Measurements from ENCODE around the gene GATA2. TPM values are rescaled to one million over a fixed set of nuclear protein-coding genes. Genes with fewer than 3 reads are reported as not detected.

GATA2 gene
- total RNA-seq, 1 experiment from 2014 or later = 18.6 TPM

- DNase-seq (ENCODE audit: low read depth, low spot score) = no peak
- Histone ChIP-seq H3K36me3 (ENCODE audit: control insufficient read depth in 1 of 2, insufficient read depth in 2 of 2, low read length in 2 of 2) (no peaks in the 10 kb centered on the region), H3K9me2 (ENCODE audit: insufficient read depth) (no peaks in the 10 kb centered on the region), H3K79me2 (ENCODE audit: insufficient read depth, low read length) (no peaks in the 10 kb centered on the region), H4K20me1 (ENCODE audit: insufficient read depth) (no peaks in the 10 kb centered on the region), H3K27ac (ENCODE audit: low read depth, low read length) (no peak overlapping the region), H3K9ac (ENCODE audit: low read length) (no peak overlapping the region), H3K4me3 (replicated peaks in 1 of 2; ENCODE audit: low read depth in 1 of 2, low read length in 2 of 2) (no peak overlapping the region), H3K4me2 (ENCODE audit: low read length) (no peak overlapping the region), H2AFZ (ENCODE audit: low read depth, low read length, poor library complexity, severe bottlenecking) (no peak overlapping the region), H3K4me1 (ENCODE audit: control insufficient read depth in 1 of 2, insufficient read depth in 2 of 2, low read length in 2 of 2) (no peaks in the 10 kb centered on the region), H3K27me3 (ENCODE audit: insufficient read depth, low read length) (peaks cover 15% of the 10 kb centered on the region; the same call in 1 of the 2 replicates), H3K9me3 (ENCODE audit: control insufficient read depth in 1 of 2, insufficient read depth in 1 of 2, low read depth in 1 of 2, low read length in 2 of 2) (no peaks in the 10 kb centered on the region)
- no TSS peak for BruUV-seq (replicated peaks)
- RAD21 ChIA-PET (ENCODE audit: low non-redundant PET in 1 of 2, low total read pairs in 2 of 2, uncharacterized antibody in 2 of 2, unreplicated experiment in 2 of 2) = no interaction called here
- intact Hi-C loops (cut with micrococcal nuclease) = no loop called here
- no peak for ATAC-seq
- POLR2A ChIA-PET = no interaction called here
- TF ChIP-seq RAD21 (IDR thresholded peaks at IDR 0.05; ENCODE audit: low read depth) (no peak), SP1 (IDR thresholded peaks at IDR 0.05; ENCODE audit: low read depth) (no peak), CBX3 (IDR thresholded peaks at IDR 0.05; ENCODE audit: low read depth) (no peak), REST (IDR thresholded peaks at IDR 0.05; ENCODE audit: low read depth) (no peak), ELF1 (IDR thresholded peaks at IDR 0.05; ENCODE audit: borderline replicate concordance, low read depth) (no peak), CTCF (IDR thresholded peaks at IDR 0.05 in 2 of 3, conservative IDR thresholded peaks at IDR 0.05 in 1 of 3; ENCODE audit: borderline replicate concordance in 1 of 3, insufficient read depth in 1 of 3, low read depth in 2 of 3, low read length in 2 of 3) (no peak), YY1 (IDR thresholded peaks at IDR 0.05; ENCODE audit: extremely low read depth, insufficient replicate concordance, low read depth, low read length) (no peak), EGR1 (IDR thresholded peaks at IDR 0.05; ENCODE audit: low read depth) (no peak), MAX (IDR thresholded peaks at IDR 0.05) (no peak), TCF7L2 (IDR thresholded peaks at IDR 0.05; ENCODE audit: borderline replicate concordance, extremely low read depth, insufficient read depth, insufficient read length) (no peak), EZH2 (IDR thresholded peaks at IDR 0.05) (no peak)
- TF ChIP-seq, protein P1, sequence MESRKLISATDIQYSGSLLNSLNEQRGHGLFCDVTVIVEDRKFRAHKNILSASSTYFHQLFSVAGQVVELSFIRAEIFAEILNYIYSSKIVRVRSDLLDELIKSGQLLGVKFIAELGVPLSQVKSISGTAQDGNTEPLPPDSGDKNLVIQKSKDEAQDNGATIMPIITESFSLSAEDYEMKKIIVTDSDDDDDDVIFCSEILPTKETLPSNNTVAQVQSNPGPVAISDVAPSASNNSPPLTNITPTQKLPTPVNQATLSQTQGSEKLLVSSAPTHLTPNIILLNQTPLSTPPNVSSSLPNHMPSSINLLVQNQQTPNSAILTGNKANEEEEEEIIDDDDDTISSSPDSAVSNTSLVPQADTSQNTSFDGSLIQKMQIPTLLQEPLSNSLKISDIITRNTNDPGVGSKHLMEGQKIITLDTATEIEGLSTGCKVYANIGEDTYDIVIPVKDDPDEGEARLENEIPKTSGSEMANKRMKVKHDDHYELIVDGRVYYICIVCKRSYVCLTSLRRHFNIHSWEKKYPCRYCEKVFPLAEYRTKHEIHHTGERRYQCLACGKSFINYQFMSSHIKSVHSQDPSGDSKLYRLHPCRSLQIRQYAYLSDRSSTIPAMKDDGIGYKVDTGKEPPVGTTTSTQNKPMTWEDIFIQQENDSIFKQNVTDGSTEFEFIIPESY (IDR thresholded peaks at IDR 0.05; ENCODE audit: extremely low read depth, insufficient replicate concordance, low read length) = no peak
- TF ChIP-seq, protein P2, sequence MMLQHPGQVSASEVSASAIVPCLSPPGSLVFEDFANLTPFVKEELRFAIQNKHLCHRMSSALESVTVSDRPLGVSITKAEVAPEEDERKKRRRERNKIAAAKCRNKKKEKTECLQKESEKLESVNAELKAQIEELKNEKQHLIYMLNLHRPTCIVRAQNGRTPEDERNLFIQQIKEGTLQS (IDR thresholded peaks at IDR 0.05) = no peak
- CTCF ChIA-PET = no interaction called here
These were observed 36.0 kb downstream of the GATA2 start for GRCh38 chr3:128456776-128457715.
